T-cell (primary cell): ENCODE data around the gene PCBP4. TPM values are rescaled to one million over a fixed set of nuclear protein-coding genes. Genes with fewer than 3 reads are reported as not detected.

Experiments used
- ATAC-seq, 4 experiments: fragments of 200-7000 bp in 3 of 4; fragments of 150-1000 bp in 1 of 4; cut with Tn5 transposase; replicated peaks in 1 of 4; 1 replicate in 3 of 4; 2 replicates in 1 of 4; pipeline ENCODE4 v1.10.0; 2021; ENCODE audit warnings: moderate library complexity in 3 of 4, mild to moderate bottlenecking in 2 of 4, moderate number of reproducible peaks in 1 of 4
- CTCF ChIA-PET, 2 donors: fragments of 300-600 bp; sonication (Branson Sonifier 250); formaldehyde crosslinking; loops; one replicate each; lab custom pipeline; 2022; ENCODE audit warnings: antibody characterized with exemption in 2 of 2; lab: Charles Lee
- POLR2A ChIA-PET, 2 donors: fragments of 300-600 bp; sonication (Branson Sonifier 250); formaldehyde crosslinking; loops; one replicate each; lab custom pipeline; 2022; ENCODE audit warnings: antibody characterized with exemption in 2 of 2; lab: Charles Lee
- DNase-seq, 35 experiments: peaks; one replicate each; pipeline versions ENCODE4 v3.0.0 to v3.0.0-alpha.2; 2013 to 2023
- H3K27ac ChIP-seq: one replicate; pipeline ENCODE4 v1.5.1; 2013; ENCODE audit warnings: low read length
- H3K27me3 ChIP-seq, 2 experiments: replicated peaks in 1 of 2; 1 replicate in 1 of 2; 2 replicates in 1 of 2; pipeline versions ENCODE4 v1.6.1 to v1.7.0; 2013; ENCODE audit warnings: low read length in 1 of 2, mixed read lengths in 1 of 2; ENCODE audit not compliant: control insufficient read depth in 2 of 2, insufficient read depth in 2 of 2; ENCODE audit errors: extremely low read depth in 1 of 2
- H3K36me3 ChIP-seq, 2 donors: 1 replicate in 1 of 2; 2 replicates in 1 of 2; pipeline versions ENCODE4 v1.6.1 to v1.7.0; 2013; ENCODE audit warnings: low read length in 1 of 2; ENCODE audit not compliant: control insufficient read depth in 2 of 2, insufficient read depth in 1 of 2; ENCODE audit errors: extremely low read depth in 1 of 2
- H3K4me1 ChIP-seq, 2 experiments: 1 replicate in 1 of 2; 2 replicates in 1 of 2; pipeline versions ENCODE4 v1.6.1 to v1.7.0; 2013; ENCODE audit warnings: low read length in 2 of 2, mixed read lengths in 1 of 2; ENCODE audit not compliant: insufficient read depth in 2 of 2, control insufficient read depth in 1 of 2; ENCODE audit errors: extremely low read depth in 1 of 2
- H3K4me3 ChIP-seq, 2 donors: 1 replicate in 1 of 2; 2 replicates in 1 of 2; pipeline versions ENCODE4 v1.5.1 to v1.7.0; 2013; ENCODE audit warnings: mild to moderate bottlenecking in 2 of 2, low read length in 1 of 2, moderate library complexity in 1 of 2; ENCODE audit not compliant: control insufficient read depth in 1 of 2; ENCODE audit errors: extremely low read depth in 1 of 2
- H3K9me3 ChIP-seq: 2 replicates; pipeline ENCODE4 v1.7.0; 2013
- H3K27ac Mint-ChIP-seq, 2 donors: one replicate each; pipeline ENCODE4 v1.8.0; 2020 to 2021; ENCODE audit warnings: mild to moderate bottlenecking in 2 of 2, mixed read lengths in 2 of 2
- H3K27me3 Mint-ChIP-seq, 2 donors: one replicate each; pipeline ENCODE4 v1.8.0; 2021 to 2022; ENCODE audit warnings: mixed read lengths in 2 of 2
- H3K36me3 Mint-ChIP-seq: one replicate; pipeline ENCODE4 v1.8.0; 2021; ENCODE audit warnings: mixed read lengths
- H3K4me1 Mint-ChIP-seq, 3 donors: one replicate each; pipeline ENCODE4 v1.8.0; 2020 to 2022; ENCODE audit warnings: mixed read lengths in 3 of 3, mild to moderate bottlenecking in 1 of 3
- H3K4me3 Mint-ChIP-seq, 3 donors: one replicate each; pipeline ENCODE4 v1.8.0; 2020 to 2022; ENCODE audit warnings: mild to moderate bottlenecking in 3 of 3, mixed read lengths in 3 of 3, moderate library complexity in 3 of 3
- H3K9me3 Mint-ChIP-seq, 3 donors: one replicate each; pipeline ENCODE4 v1.8.0; 2020 to 2022; ENCODE audit warnings: mixed read lengths in 3 of 3
- WGBS: methylation state at CpG from one replicate; pipeline ENCODE4 v1.1.5; 2013; ENCODE audit warnings: missing lambda C conversion rate; ENCODE audit not compliant: insufficient coverage; 5-methylcytosine and 5-hydroxymethylcytosine counted together
- total RNA-seq, 35 experiments: library from RNA in 6 of 35; stranded (reverse) in 6 of 35; fragments of 120-200 nt in 1 of 35; gene quantifications; one replicate each; pipeline versions ENCODE4 v1.2.1 to v1.2.4 and lab custom pipeline; 2013 to 2026

Gene PCBP4
- total RNA-seq, 5 donors from 2014 or later (not counting 1 experiment from before 2014, with no cell fraction given), result 11.7 to 33.3 (median 26.6) TPM

DNA sequence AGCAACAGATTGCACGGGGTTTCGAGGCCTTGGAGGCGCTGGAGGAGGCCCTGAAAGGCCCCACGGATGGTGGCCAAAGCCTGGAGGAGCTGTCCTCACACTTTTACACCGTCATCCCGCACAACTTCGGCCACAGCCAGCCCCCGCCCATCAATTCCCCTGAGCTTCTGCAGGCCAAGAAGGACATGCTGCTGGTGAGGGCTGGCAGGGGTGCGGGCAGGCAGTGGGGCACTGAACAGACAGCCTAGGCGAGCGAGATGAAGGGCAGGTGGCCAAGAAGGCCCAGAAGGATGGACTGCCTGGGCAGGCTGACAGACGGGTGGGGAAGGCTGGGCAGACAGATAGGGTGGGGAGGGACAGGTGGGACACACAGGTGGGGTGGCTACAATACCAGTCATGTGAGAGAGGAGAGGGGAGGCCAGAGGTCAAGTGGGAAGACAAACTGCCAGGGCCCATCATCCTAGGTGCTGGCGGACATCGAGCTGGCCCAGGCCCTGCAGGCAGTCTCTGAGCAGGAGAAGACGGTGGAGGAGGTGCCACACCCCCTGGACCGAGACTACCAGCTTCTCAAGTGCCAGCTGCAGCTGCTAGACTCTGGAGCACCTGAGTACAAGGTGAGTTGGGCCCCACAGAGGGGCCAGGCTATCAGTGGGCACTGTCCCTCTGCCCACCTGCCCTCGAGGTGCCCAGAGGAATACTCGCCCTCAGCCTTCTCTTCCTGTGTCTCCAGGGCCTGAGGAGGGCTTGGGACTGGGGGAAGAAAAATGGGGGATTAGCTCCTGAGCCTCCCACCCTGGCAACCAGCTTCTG is 22.0 kb downstream of the PCBP4 start:
- 95% methylated on average over 16 of the region's 18 CpGs for WGBS
- Mint-ChIP-seq H3K27ac (no peak overlapping the region), H3K27me3 (no peaks in the 10 kb centered on the region), H3K9me3 (no peaks in the 10 kb centered on the region), H3K36me3 (peaks cover 5% of the 10 kb centered on the region), H3K4me3 (no peak overlapping the region), H3K4me1 (peaks cover 25 to 30% (median 28%) of the 10 kb centered on the region in 3 donors)
- ATAC-seq (no peak), DNase-seq (no peak)
- Histone ChIP-seq H3K27me3 (no peaks in the 10 kb centered on the region), H3K27ac (no peak overlapping the region), H3K4me3 (no peak overlapping the region), H3K4me1 (peaks cover 6 to 29% of the 10 kb centered on the region in 2 experiments), H3K36me3 (no peaks in the 10 kb centered on the region), H3K9me3 (no peaks in the 10 kb centered on the region)
- ChIA-PET CTCF (interaction anchor here in 1 of 2 donors (0.5 kb wide), 1 partner anchor 56 kb away, joined by 3 read pairs; no protein-coding TSS in a partner anchor), POLR2A (no interaction called here)

GRCh38 chr3:51944451-51945021 is 22.7 kb downstream of the PCBP4 start:
- H3K4me1 Mint-ChIP-seq, result peaks cover 31 to 35% (median 33%) of the 10 kb centered on the region in 3 donors
- Histone ChIP-seq H3K4me1 (peaks cover 6 to 34% of the 10 kb centered on the region in 2 experiments), H3K27me3 (no peaks in the 10 kb centered on the region), H3K4me3 (no peak overlapping the region), H3K36me3 (no peaks in the 10 kb centered on the region), H3K9me3 (no peaks in the 10 kb centered on the region), H3K27ac (no peak overlapping the region)
- H3K27ac Mint-ChIP-seq, result no peak overlapping the region
- no peak for DNase-seq
- H3K36me3 Mint-ChIP-seq, result peaks cover 5% of the 10 kb centered on the region
- no peak for ATAC-seq
- no peaks in the 10 kb centered on the region for H3K27me3 Mint-ChIP-seq
- peak overlapping the region in 1 of 3 donors; percentile 37 for H3K4me3 Mint-ChIP-seq
- 84% methylated on average over 8 of the region's 11 CpGs for WGBS
- CTCF ChIA-PET, result no interaction called here
- POLR2A ChIA-PET, result no interaction called here
- no peaks in the 10 kb centered on the region for H3K9me3 Mint-ChIP-seq

DNA sequence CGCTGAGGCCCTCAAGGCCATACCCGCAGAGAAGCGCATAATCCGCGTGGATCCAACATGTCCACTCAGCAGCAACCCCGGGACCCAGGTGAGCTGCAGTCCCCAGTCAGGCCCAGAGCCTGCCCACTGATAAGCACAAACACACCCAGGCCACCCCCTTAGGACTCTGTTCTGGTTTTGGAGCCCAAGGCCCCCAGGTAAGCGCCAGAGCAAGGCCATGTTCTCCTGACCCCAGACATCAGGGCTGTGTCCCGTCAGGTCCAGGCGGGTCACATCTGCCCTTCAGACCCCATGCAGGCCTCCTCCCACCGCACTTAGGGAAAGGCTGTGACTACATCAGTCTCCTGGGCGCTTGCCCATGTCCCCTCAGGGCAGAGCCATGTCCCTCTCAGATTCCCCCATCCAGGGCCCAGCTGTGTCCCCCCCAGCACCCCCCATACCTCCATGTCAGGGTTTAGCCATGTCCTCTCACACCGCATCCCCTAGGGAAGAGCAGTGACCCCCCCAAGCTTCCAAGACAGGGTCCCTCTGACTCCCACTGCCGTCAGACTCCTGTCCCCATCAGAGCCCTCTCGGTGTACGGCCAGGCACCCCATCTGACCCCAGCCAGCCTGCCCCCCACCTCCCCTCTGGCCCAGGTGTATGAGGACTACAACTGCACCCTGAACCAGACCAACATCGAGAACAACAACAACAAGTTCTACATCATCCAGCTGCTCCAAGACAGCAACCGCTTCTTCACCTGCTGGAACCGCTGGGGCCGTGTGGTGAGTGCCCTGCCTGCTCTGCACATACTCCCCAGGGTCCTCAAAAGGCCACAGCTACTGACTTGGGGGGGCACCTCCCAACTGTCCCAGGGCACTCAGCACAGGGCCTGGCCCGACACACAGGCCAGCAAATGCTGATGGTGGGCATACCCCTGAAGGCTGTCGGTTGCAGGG is 23.5 kb downstream of the PCBP4 start:
- peak in 1 of 35 experiments; percentile 6 for DNase-seq
- CTCF ChIA-PET, result no interaction called here

GRCh38 chr3:51942603-51943450 is 24.4 kb downstream of the PCBP4 start:
- Mint-ChIP-seq H3K4me1 (peaks cover 36 to 41% (median 38%) of the 10 kb centered on the region in 3 donors), H3K4me3 (peak overlapping the region; percentile 86 to 92 (median 89)), H3K9me3 (no peaks in the 10 kb centered on the region), H3K27ac (peak overlapping the region; percentile 85 to 87), H3K27me3 (no peaks in the 10 kb centered on the region), H3K36me3 (peaks cover 9% of the 10 kb centered on the region)
- H3K27ac ChIP-seq, result peak overlapping the region; percentile 83
- peak overlapping the region; percentile 66 to 83 for H3K4me3 ChIP-seq
- no peaks in the 10 kb centered on the region for H3K27me3 ChIP-seq
- POLR2A ChIA-PET, result interaction anchor here in 1 of 2 donors (0.6 kb wide), 1 partner anchor 194 kb away, joined by 9 read pairs; no protein-coding TSS in a partner anchor
- CTCF ChIA-PET, result interaction anchor here (0.6 to 2.0 kb wide), 10 partner anchors 22 to 291 kb away, joined by 3 to 10 read pairs (median 3); partner anchors contain the start of genes ABHD14B (in 2 of the 2), PCBP4 (in 1 of the 2) and RPL29 (in 1 of the 2)
- peaks cover 6 to 36% of the 10 kb centered on the region in 2 experiments for H3K4me1 ChIP-seq
- WGBS, result 57% methylated on average over 11 of the region's 17 CpGs
- H3K9me3 ChIP-seq, result no peaks in the 10 kb centered on the region
- ATAC-seq (no peak), DNase-seq (peak in 30 of 35 experiments; percentile 18 to 62 (median 37))
- H3K36me3 ChIP-seq, result peaks cover 11 to 13% of the 10 kb centered on the region in 2 donors

More for the DNA sequence above, 23.5 kb downstream of the PCBP4 start:
- ATAC-seq, result no peak
- POLR2A ChIA-PET, result interaction anchor here in 1 of 2 donors (0.6 kb wide), 1 partner anchor 193 kb away, joined by 9 read pairs; no protein-coding TSS in a partner anchor
- H3K27ac Mint-ChIP-seq, result peak overlapping the region in 1 of 2 donors; percentile 87
- Histone ChIP-seq H3K4me3 (no peak overlapping the region), H3K36me3 (peaks cover 3 to 4% of the 10 kb centered on the region in 2 donors), H3K9me3 (no peaks in the 10 kb centered on the region), H3K27me3 (no peaks in the 10 kb centered on the region), H3K4me1 (peaks cover 6 to 34% of the 10 kb centered on the region in 2 experiments), H3K27ac (no peak overlapping the region)
- peak overlapping the region; percentile 21 to 92 (median 37) for H3K4me3 Mint-ChIP-seq
- WGBS, result 97% methylated on average over 16 of the region's 21 CpGs
- H3K36me3 Mint-ChIP-seq, result peaks cover 8% of the 10 kb centered on the region
- no peaks in the 10 kb centered on the region for H3K9me3 Mint-ChIP-seq
- peaks cover 36 to 41% (median 38%) of the 10 kb centered on the region in 3 donors for H3K4me1 Mint-ChIP-seq
- H3K27me3 Mint-ChIP-seq, result no peaks in the 10 kb centered on the region

- Mint-ChIP-seq H3K27me3 (no peaks in the 10 kb centered on the region), H3K36me3 (peaks cover 17% of the 10 kb centered on the region), H3K27ac (peak within 1 kb of the TSS; percentile 85 to 87), H3K4me3 (peak within 1 kb of the TSS; percentile 86 to 92 (median 89)), H3K4me1 (peaks cover 36 to 41% (median 38%) of the 10 kb centered on the region in 3 donors), H3K9me3 (no peaks in the 10 kb centered on the region)
- under 1% methylated on average over 65 of the region's 67 CpGs for WGBS
- no peaks in the 10 kb centered on the region for H3K9me3 ChIP-seq
- CTCF ChIA-PET, result interaction anchor here (0.6 to 2.0 kb wide), 17 partner anchors 23 to 272 kb away, joined by 3 to 10 read pairs (median 4); partner anchors contain the start of genes ABHD14B (in 2 of the 2), ACY1 (in 1 of the 2), DUSP7 (in 1 of the 2) and PCBP4 (in 1 of the 2)
- DNase-seq (peak; percentile 95 to 100 (median 99)), ATAC-seq (peak; percentile 91 to 95 (median 92))
- H3K27ac ChIP-seq, result peak within 1 kb of the TSS; percentile 83
- H3K4me3 ChIP-seq, result peak within 1 kb of the TSS; percentile 75 to 83
- POLR2A ChIA-PET, result interaction anchor here in 1 of 2 donors (0.5 to 0.6 kb wide), 2 partner anchors 270 to 626 kb away, joined by 3 to 5 read pairs; no protein-coding TSS in a partner anchor
- peaks cover 19 to 21% of the 10 kb centered on the region in 2 donors for H3K36me3 ChIP-seq
- no peaks in the 10 kb centered on the region for H3K27me3 ChIP-seq
- peaks cover 6 to 37% of the 10 kb centered on the region in 2 experiments for H3K4me1 ChIP-seq
These were observed 25.3 kb downstream of the PCBP4 start, which contains the start of the genes PARP3 and RRP9 for GRCh38 chr3:51941798-51942602. TSS of gene PARP3 (plus strand) at chr3:51942363. CDS start at chr3:51943356, 993 bp downstream. TSS of gene RRP9 (minus strand) at chr3:51941904. CDS start at chr3:51941867, 37 bp downstream.
